Stimulated activated CD8-positive, alpha-beta memory T cell treated with anti-CD3 and anti-CD28 coated beads, Interleukin-15, amount 100 ng/mL, for 48 hours (primary cell): ENCODE results near the gene SLC39A11.
"Not testable (repeated sequence)": the region's sequence is repeated elsewhere in the genome, so short reads cannot be mapped to it uniquely, and the experiment has no call there.

ENCODE experiments used
- DNase-seq, 2 donors: peaks; one replicate each; pipeline ENCODE4 v3.0.0-alpha.2; 2020; ENCODE audit warnings: low read depth in 2 of 2

The SLC39A11 gene

GRCh38 chr17:72920513-72920912 lies 172.0 kb downstream of the SLC39A11 start:
- DNase-seq = no peak

- DNase-seq = no peak
Measured at GRCh38 chr17:72916991-72917390, 175.5 kb downstream of the SLC39A11 start.

GRCh38 chr17:72915625-72916081 lies 176.8 kb downstream of the SLC39A11 start:
- DNase-seq = no peak

GRCh38 chr17:72913142-72913682 lies 179.3 kb downstream of the SLC39A11 start:
- no peak for DNase-seq

GRCh38 chr17:72906306-72906705 lies 186.2 kb downstream of the SLC39A11 start:
- no peak for DNase-seq

- no peak for DNase-seq
Measured at GRCh38 chr17:72903522-72903921, 189.0 kb downstream of the SLC39A11 start.

- no peak for DNase-seq
Measured at GRCh38 chr17:72901657-72902056, 190.8 kb downstream of the SLC39A11 start.

GRCh38 chr17:72901083-72901482 lies 191.4 kb downstream of the SLC39A11 start:
- DNase-seq = no peak

- no peak for DNase-seq
Measured at GRCh38 chr17:72900654-72900971, 191.9 kb downstream of the SLC39A11 start.

GRCh38 chr17:72898725-72899124 lies 193.8 kb downstream of the SLC39A11 start:
- DNase-seq = no peak

GRCh38 chr17:72896288-72896687 lies 196.2 kb downstream of the SLC39A11 start:
- not testable (repeated sequence) for DNase-seq

GRCh38 chr17:72891627-72892026 lies 200.9 kb downstream of the SLC39A11 start:
- DNase-seq = no peak

GRCh38 chr17:72890711-72891110 lies 201.8 kb downstream of the SLC39A11 start:
- DNase-seq = no peak

- no peak for DNase-seq
Measured at GRCh38 chr17:72887917-72888316, 204.6 kb downstream of the SLC39A11 start.

GRCh38 chr17:72887322-72887721 lies 205.2 kb downstream of the SLC39A11 start:
- no peak for DNase-seq

- DNase-seq = no peak
Measured at GRCh38 chr17:72886622-72887021, 205.9 kb downstream of the SLC39A11 start.

- DNase-seq = no peak
Measured at GRCh38 chr17:72884066-72884465, 208.4 kb downstream of the SLC39A11 start.

GRCh38 chr17:72883351-72883750 lies 209.1 kb downstream of the SLC39A11 start:
- no peak for DNase-seq

- DNase-seq = no peak
Measured at GRCh38 chr17:72882426-72882825, 210.1 kb downstream of the SLC39A11 start.

- no peak for DNase-seq
Measured at GRCh38 chr17:72879877-72880276, 212.6 kb downstream of the SLC39A11 start.

GRCh38 chr17:72878975-72879660 lies 213.4 kb downstream of the SLC39A11 start:
- DNase-seq = no peak

GRCh38 chr17:72877348-72877747 lies 215.1 kb downstream of the SLC39A11 start:
- no peak for DNase-seq

- no peak for DNase-seq
Measured at GRCh38 chr17:72876413-72876812, 216.1 kb downstream of the SLC39A11 start.

GRCh38 chr17:72875361-72875760 lies 217.1 kb downstream of the SLC39A11 start:
- no peak for DNase-seq
